Tibial artery (tissue), 4 donors: ENCODE measurements around the gene CSTPP1.

Source experiments
- DNase-seq, 2 donors: peaks; one replicate each; pipeline ENCODE4 v3.0.0-alpha.2; 2019
- H3K27ac ChIP-seq, 2 donors: fragments of 200-600 bp; sonication (generic) in 1 of 2; 1 replicate in 1 of 2; 2 replicates in 1 of 2; pipeline ENCODE4 v1.5.1; 2018 to 2019; ENCODE audit warnings: mild to moderate bottlenecking in 1 of 2
- H3K27me3 ChIP-seq, 2 donors: fragments of 200-600 bp; sonication (generic) in 1 of 2; one replicate each; pipeline versions ENCODE4 v1.5.1 to v1.6.0; 2016 to 2019
- H3K36me3 ChIP-seq, 3 donors: fragments of 200-600 bp; sonication (generic) in 2 of 3; one replicate each; pipeline ENCODE4 v1.5.1; 2016 to 2019; ENCODE audit warnings: mild to moderate bottlenecking in 2 of 3
- H3K4me1 ChIP-seq, 4 donors: fragments of 200-600 bp; sonication (generic) in 2 of 4; 1 replicate in 3 of 4; 2 replicates in 1 of 4; pipeline ENCODE4 v1.5.1; 2016 to 2019
- H3K4me3 ChIP-seq, 2 donors: fragments of 200-600 bp; sonication (generic) in 1 of 2; 1 replicate in 1 of 2; 2 replicates in 1 of 2; pipeline ENCODE4 v1.5.1; 2018 to 2019; ENCODE audit warnings: mild to moderate bottlenecking in 2 of 2
- H3K9me3 ChIP-seq, 3 donors: fragments of 200-600 bp; sonication (generic) in 1 of 3; one replicate each; pipeline ENCODE4 v1.5.1; 2016 to 2019
- intact Hi-C: fragments of 100-400 bp; cut with DNase I; formaldehyde crosslinking; loops from one replicate; pipeline ENCODE4 v1.15.0; 2023; ENCODE audit warnings: low total_unique reads
- TF ChIP-seq, protein P1 (sequence below), 2 experiments: fragments of 200-600 bp in 1 of 2; fragments of 450-650 bp in 1 of 2; IDR thresholded peaks; one replicate each; pipeline ENCODE4 v1.5.1; 2017 to 2019; ENCODE audit warnings: antibody characterized with exemption in 2 of 2, mild to moderate bottlenecking in 1 of 2, moderate library complexity in 1 of 2

Gene CSTPP1

DNA sequence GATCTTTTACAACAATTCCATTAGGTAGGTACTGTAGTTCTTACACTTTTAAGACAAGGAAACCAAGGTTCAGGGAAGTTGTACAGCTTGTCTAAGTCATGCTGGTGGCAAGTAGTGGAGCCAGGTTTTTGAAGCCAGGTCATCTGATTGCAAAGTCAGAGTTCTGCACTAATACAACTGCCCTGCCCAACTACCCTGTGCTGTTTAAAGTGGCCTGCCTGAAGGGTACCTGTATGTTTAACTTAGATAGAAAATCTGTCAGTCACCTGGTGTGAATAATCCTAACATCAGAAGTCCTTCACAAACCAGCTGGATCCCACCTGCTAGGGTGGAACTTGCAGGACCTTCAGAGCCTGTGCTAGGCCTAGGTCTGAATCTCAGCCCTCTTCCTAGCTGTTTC lies 195.9 kb downstream of the CSTPP1 start:
- Histone ChIP-seq H3K27me3 (no peaks in the 10 kb centered on the region), H3K27ac (no peak overlapping the region), H3K9me3 (no peaks in the 10 kb centered on the region), H3K4me3 (no peak overlapping the region), H3K36me3 (peaks cover 0 to 4% (median 0%) of the 10 kb centered on the region in 3 donors), H3K4me1 (no peaks in the 10 kb centered on the region)
- no peak for DNase-seq
- TF ChIP-seq, protein P1, sequence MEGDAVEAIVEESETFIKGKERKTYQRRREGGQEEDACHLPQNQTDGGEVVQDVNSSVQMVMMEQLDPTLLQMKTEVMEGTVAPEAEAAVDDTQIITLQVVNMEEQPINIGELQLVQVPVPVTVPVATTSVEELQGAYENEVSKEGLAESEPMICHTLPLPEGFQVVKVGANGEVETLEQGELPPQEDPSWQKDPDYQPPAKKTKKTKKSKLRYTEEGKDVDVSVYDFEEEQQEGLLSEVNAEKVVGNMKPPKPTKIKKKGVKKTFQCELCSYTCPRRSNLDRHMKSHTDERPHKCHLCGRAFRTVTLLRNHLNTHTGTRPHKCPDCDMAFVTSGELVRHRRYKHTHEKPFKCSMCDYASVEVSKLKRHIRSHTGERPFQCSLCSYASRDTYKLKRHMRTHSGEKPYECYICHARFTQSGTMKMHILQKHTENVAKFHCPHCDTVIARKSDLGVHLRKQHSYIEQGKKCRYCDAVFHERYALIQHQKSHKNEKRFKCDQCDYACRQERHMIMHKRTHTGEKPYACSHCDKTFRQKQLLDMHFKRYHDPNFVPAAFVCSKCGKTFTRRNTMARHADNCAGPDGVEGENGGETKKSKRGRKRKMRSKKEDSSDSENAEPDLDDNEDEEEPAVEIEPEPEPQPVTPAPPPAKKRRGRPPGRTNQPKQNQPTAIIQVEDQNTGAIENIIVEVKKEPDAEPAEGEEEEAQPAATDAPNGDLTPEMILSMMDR (IDR thresholded peaks at IDR 0.05) = no peak
- intact Hi-C loops = no loop called here

DNA sequence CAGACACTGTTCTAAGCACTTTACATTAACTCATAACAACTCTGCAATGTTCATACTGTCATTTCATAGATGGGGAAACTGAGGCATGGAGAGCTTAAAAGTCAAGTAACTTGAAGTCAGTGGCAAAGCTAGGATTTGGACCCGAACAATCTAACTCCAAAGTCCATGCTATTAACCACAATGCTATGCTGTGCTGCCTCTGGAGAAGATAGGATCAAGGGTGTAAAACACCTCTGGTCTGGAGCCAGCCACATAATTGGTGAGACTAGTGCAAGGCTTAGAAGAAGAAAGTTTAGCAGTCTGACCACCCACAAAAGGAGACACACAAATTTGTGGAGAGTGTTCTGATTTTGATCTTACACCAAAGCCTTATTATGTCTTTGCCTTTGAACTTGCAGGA lies 196.4 kb downstream of the CSTPP1 start:
- no peak overlapping the region for H3K4me3 ChIP-seq
- TF ChIP-seq, protein P1 (IDR thresholded peaks at IDR 0.05) = no peak
- intact Hi-C loops = no loop called here
- no peaks in the 10 kb centered on the region for H3K9me3 ChIP-seq
- peaks cover 0 to 8% (median 0%) of the 10 kb centered on the region in 3 donors for H3K36me3 ChIP-seq
- H3K4me1 ChIP-seq = no peaks in the 10 kb centered on the region
- H3K27ac ChIP-seq = no peak overlapping the region
- DNase-seq = no peak
- no peaks in the 10 kb centered on the region for H3K27me3 ChIP-seq

DNA sequence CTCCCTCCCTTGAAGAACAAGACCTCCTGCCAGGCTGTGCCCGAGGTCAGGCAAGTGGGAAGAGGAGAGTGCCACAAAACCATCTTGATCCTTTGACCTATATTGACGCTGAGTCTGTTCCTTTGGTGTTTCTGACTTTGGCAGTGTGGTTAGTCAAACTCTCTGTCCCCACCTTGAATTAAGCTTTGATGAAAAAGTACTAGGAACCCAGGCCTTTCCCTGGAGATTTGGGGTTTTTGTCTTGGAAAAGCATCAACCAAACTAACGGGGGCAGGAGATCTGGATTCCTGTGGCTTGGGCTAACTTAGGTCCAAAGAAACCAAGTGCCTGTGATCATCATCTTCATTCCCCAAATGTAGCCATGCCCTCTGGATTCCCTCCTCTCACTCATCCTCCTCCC lies 199.8 kb downstream of the CSTPP1 start:
- intact Hi-C loops = no loop called here
- Histone ChIP-seq H3K4me3 (no peak overlapping the region), H3K27ac (no peak overlapping the region), H3K4me1 (no peaks in the 10 kb centered on the region), H3K36me3 (peaks cover 0 to 16% (median 0%) of the 10 kb centered on the region in 3 donors), H3K9me3 (no peaks in the 10 kb centered on the region), H3K27me3 (no peaks in the 10 kb centered on the region)
- TF ChIP-seq, protein P1 (IDR thresholded peaks at IDR 0.05) = no peak
- no peak for DNase-seq

DNA sequence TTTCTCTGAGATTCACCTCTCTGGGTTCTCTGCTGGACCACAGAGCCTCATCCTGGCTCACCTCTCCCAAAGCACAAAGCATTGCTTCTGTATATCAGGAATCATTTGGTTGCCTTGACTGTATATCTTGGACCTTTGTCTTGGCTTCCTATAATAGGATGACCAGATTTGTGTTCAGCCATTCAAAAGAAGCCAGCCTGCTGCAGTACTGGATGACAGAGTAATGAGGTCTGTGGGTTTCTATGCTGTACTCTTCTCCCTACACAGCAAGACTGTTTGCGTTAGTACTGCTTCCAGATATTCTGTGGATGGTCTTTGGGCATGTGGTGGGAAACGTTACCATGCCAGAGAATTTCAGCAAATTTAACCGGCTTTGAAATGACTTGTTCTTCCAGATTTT lies 200.4 kb downstream of the CSTPP1 start:
- TF ChIP-seq, protein P1 (IDR thresholded peaks at IDR 0.05) = no peak
- Histone ChIP-seq H3K9me3 (no peaks in the 10 kb centered on the region), H3K4me1 (no peaks in the 10 kb centered on the region), H3K27me3 (no peaks in the 10 kb centered on the region), H3K36me3 (peaks cover 0 to 16% (median 0%) of the 10 kb centered on the region in 3 donors), H3K4me3 (no peak overlapping the region), H3K27ac (no peak overlapping the region)
- no peak for DNase-seq
- intact Hi-C loops = no loop called here

DNA sequence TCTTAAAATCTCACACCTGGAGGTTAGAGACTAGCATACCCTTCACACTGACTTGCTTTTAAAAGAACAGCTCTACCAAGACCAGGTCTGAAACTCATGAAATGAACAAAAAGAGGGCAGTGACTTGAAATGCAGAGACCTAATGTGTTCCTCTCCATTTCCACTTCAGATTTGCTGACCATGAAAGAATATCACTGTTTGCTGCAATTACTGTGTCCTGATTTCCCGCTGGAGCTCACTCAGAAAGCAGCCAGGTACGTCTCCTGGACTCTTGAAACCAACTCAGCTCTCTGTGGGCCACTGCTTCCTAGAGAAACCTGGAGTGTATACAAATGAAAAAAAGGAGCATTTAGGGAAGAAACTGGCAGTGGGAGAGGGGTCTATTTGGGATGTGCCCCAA lies 200.9 kb downstream of the CSTPP1 start:
- Histone ChIP-seq H3K27ac (no peak overlapping the region), H3K4me1 (no peaks in the 10 kb centered on the region), H3K9me3 (no peaks in the 10 kb centered on the region), H3K4me3 (no peak overlapping the region), H3K36me3 (peaks cover 0 to 16% (median 0%) of the 10 kb centered on the region in 3 donors), H3K27me3 (no peaks in the 10 kb centered on the region)
- TF ChIP-seq, protein P1 (IDR thresholded peaks at IDR 0.05) = no peak
- intact Hi-C loops = no loop called here
- no peak for DNase-seq

DNA sequence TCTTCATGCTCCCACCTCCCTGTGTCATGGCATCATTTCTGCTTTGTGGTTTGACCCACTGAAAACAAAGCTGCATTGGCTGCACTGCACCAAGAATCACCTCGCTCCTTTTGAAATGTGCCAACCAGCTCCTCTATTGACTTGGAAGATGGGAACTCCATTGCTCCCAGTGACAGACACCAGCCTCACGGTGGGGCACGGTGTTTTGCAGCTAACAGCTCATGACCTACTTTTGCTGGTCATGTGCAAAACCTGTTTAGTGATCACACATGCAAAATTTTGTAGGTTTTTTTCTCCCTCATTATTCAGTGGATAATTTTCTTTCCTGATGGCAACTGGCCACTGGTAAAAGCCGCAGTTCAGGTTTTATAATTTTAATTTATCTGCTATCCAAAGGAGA lies 203.3 kb downstream of the CSTPP1 start:
- peaks cover 0 to 8% (median 6%) of the 10 kb centered on the region in 4 donors for H3K4me1 ChIP-seq
- no peaks in the 10 kb centered on the region for H3K27me3 ChIP-seq
- no peak for DNase-seq
- intact Hi-C loops = no loop called here
- H3K9me3 ChIP-seq = no peaks in the 10 kb centered on the region
- no peak overlapping the region for H3K27ac ChIP-seq
- peaks cover 0 to 16% (median 0%) of the 10 kb centered on the region in 3 donors for H3K36me3 ChIP-seq
- TF ChIP-seq, protein P1 (IDR thresholded peaks at IDR 0.05) = no peak
- H3K4me3 ChIP-seq = no peak overlapping the region
